ENCODE measurements around the gene CERK. TPM values are rescaled to one million over a fixed set of nuclear protein-coding genes. Genes with fewer than 3 reads are reported as not detected.

CERK gene
- total RNA-seq, 1 experiment from 2014 or later, result 30.9 TPM

- in situ Hi-C loops (cut with HindIII; ENCODE audit: low pct_unique_long_range_greater_than_20kb, low sequenced_read_pairs) (no loop called here), intact Hi-C loops (cut with micrococcal nuclease; ENCODE audit: unreplicated experiment) (no loop called here)
- Histone ChIP-seq H3K36me3 (ENCODE audit: control insufficient read depth, insufficient read depth, low read length) (no peaks in the 10 kb centered on the region; the same call in 1 of the 2 replicates), H3K4me3 (ENCODE audit: low read depth in 2 of 2, low read length in 2 of 2) (peak overlapping the region; percentile 67 to 68), H3K4me1 (ENCODE audit: control insufficient read depth, insufficient read depth, low read length) (peaks cover 36% of the 10 kb centered on the region), H3K27ac (ENCODE audit: low read length) (no peak overlapping the region), H3K27me3 (ENCODE audit: control insufficient read depth, insufficient read depth, low read length) (no peaks in the 10 kb centered on the region), H3K9me3 (ENCODE audit: control insufficient read depth, insufficient read depth, low read depth, low read length) (no peaks in the 10 kb centered on the region)
- TF ChIP-seq REST (IDR thresholded peaks at IDR 0.05; ENCODE audit: insufficient read depth in 1 of 2, low read depth in 2 of 2, low read length in 1 of 2), result no peak
- TF ChIP-seq POLR2AphosphoS5 (IDR thresholded peaks at IDR 0.05; ENCODE audit: low read depth, low read length), result no peak
- no peak for TF ChIP-seq SIN3A (IDR thresholded peaks at IDR 0.05; ENCODE audit: borderline replicate concordance, insufficient read depth, low read depth, low read length)
- TF ChIP-seq CTCF (IDR thresholded peaks at IDR 0.05), result no peak
- no peak for TF ChIP-seq TCF7L2 (IDR thresholded peaks at IDR 0.05; ENCODE audit: low read depth, low read length)
- ChIA-PET POLR2A (no interaction called here), CTCF (no interaction called here)
- no TSS peak for BruUV-seq (replicated peaks)
- DNase-seq (ENCODE audit: low read depth, low spot score) (no peak), ATAC-seq (no peak)
Measured at GRCh38 chr22:46736705-46737104, 1.3 kb downstream of the CERK start.

GRCh38 chr22:46735747-46736608 lies 2.1 kb downstream of the CERK start:
- BruUV-seq (replicated peaks), result no TSS peak
- intact Hi-C loops (cut with micrococcal nuclease; ENCODE audit: unreplicated experiment), result no loop called here

More at GRCh38 chr22:46735747-46736608, 2.1 kb downstream of the CERK start:
- H3K36me3 ChIP-seq (ENCODE audit: control insufficient read depth, insufficient read depth, low read length), result no peaks in the 10 kb centered on the region; the same call in 1 of the 2 replicates
- ChIA-PET CTCF (interaction anchor here (0.5 kb wide), 1 partner anchor 31 kb away, joined by 3 read pairs; no protein-coding TSS in a partner anchor), POLR2A (no interaction called here)
- H3K27ac ChIP-seq (ENCODE audit: low read length), result no peak overlapping the region
- TF ChIP-seq CTCF (IDR thresholded peaks at IDR 0.05), result no peak
- no peak for TF ChIP-seq POLR2AphosphoS5 (IDR thresholded peaks at IDR 0.05; ENCODE audit: low read depth, low read length)
- TF ChIP-seq REST (IDR thresholded peaks at IDR 0.05; ENCODE audit: insufficient read depth in 1 of 2, low read depth in 2 of 2, low read length in 1 of 2), result no peak
- no peak for TF ChIP-seq TCF7L2 (IDR thresholded peaks at IDR 0.05; ENCODE audit: low read depth, low read length)
- TF ChIP-seq SIN3A (IDR thresholded peaks at IDR 0.05; ENCODE audit: borderline replicate concordance, insufficient read depth, low read depth, low read length), result no peak
- peaks cover 34% of the 10 kb centered on the region for H3K4me1 ChIP-seq (ENCODE audit: control insufficient read depth, insufficient read depth, low read length)
- H3K9me3 ChIP-seq (ENCODE audit: control insufficient read depth, insufficient read depth, low read depth, low read length), result no peaks in the 10 kb centered on the region
- peak overlapping the region in 1 of 2 experiments; percentile 5; a peak in 1 of 4 replicates for H3K4me3 ChIP-seq (ENCODE audit: low read depth in 2 of 2, low read length in 2 of 2)
- ATAC-seq, result no peak
- in situ Hi-C loops (cut with HindIII; ENCODE audit: low pct_unique_long_range_greater_than_20kb, low sequenced_read_pairs), result no loop called here
- no peak for DNase-seq (ENCODE audit: low read depth, low spot score)
- H3K27me3 ChIP-seq (ENCODE audit: control insufficient read depth, insufficient read depth, low read length), result no peaks in the 10 kb centered on the region
